SK-N-SH treated with all-trans-retinoic acid at 6 μM for 48 hours (cell line): ENCODE data around the gene TBL1XR1.

ENCODE experiments used
- ATAC-seq: fragments of 200-7000 bp; cut with Tn5 transposase; 3 replicates; pipeline ENCODE4 v1.9.1; 2020; ENCODE audit warnings: mild to moderate bottlenecking, moderate library complexity
- ARNTL ChIP-seq: fragments of 450-650 bp; formaldehyde crosslinking; IDR thresholded peaks from 2 replicates; pipeline ENCODE4 v1.5.0; 2020; ENCODE audit warnings: low read depth, mild to moderate bottlenecking, moderate library complexity, borderline replicate concordance
- BACH2 ChIP-seq: fragments of 250-450 bp; sonication (Bioruptor Pico); IDR thresholded peaks from 2 replicates; pipeline ENCODE4 v1.9.0; 2021; ENCODE audit warnings: mild to moderate bottlenecking, borderline replicate concordance
- CREB5 ChIP-seq: fragments of 250-450 bp; sonication (Bioruptor Pico); IDR thresholded peaks from 2 replicates; pipeline ENCODE4 v1.5.1; 2020; ENCODE audit warnings: low read depth, mild to moderate bottlenecking, moderate library complexity
- CSDC2 ChIP-seq: fragments of 250-450 bp; sonication (Bioruptor Pico); IDR thresholded peaks from 2 replicates; pipeline ENCODE4 v1.5.0; 2020; ENCODE audit warnings: mild to moderate bottlenecking, moderate library complexity
- ESRRG ChIP-seq: fragments of 250-450 bp; sonication (Bioruptor Pico); IDR thresholded peaks from 2 replicates; pipeline ENCODE4 v1.6.1; 2021; ENCODE audit warnings: mild to moderate bottlenecking
- GLIS3 ChIP-seq: fragments of 250-450 bp; sonication (Bioruptor Pico); IDR thresholded peaks from 2 replicates; pipeline ENCODE4 v1.5.0; 2020; ENCODE audit warnings: mild to moderate bottlenecking, moderate library complexity
- ISL1 ChIP-seq: fragments of 250-450 bp; sonication (Bioruptor Pico); IDR thresholded peaks from 2 replicates; pipeline ENCODE4 v2.1.2; 2022; ENCODE audit warnings: mild to moderate bottlenecking, moderate library complexity
- OSR1 ChIP-seq: fragments of 250-450 bp; sonication (Bioruptor Pico); IDR thresholded peaks from 2 replicates; pipeline ENCODE4 v1.8.0; 2022; ENCODE audit warnings: moderate library complexity, mild to moderate bottlenecking, inconsistent platforms
- PPARA ChIP-seq: fragments of 250-450 bp; sonication (Bioruptor Pico); IDR thresholded peaks from 2 replicates; pipeline ENCODE4 v1.5.0; 2020; ENCODE audit warnings: mild to moderate bottlenecking, borderline replicate concordance
- RARB ChIP-seq: fragments of 250-450 bp; sonication (Bioruptor Pico); IDR thresholded peaks from 2 replicates; pipeline ENCODE4 v1.8.0; 2021; ENCODE audit warnings: mild to moderate bottlenecking, moderate library complexity
- SNAI2 ChIP-seq: fragments of 250-450 bp; sonication (Bioruptor Pico); IDR thresholded peaks from 2 replicates; pipeline ENCODE4 v1.5.0; 2020; ENCODE audit warnings: mild to moderate bottlenecking, moderate library complexity
- TCF4 ChIP-seq: fragments of 250-450 bp; sonication (Bioruptor Pico); IDR thresholded peaks from 2 replicates; pipeline ENCODE4 v1.8.0; 2021; ENCODE audit warnings: mild to moderate bottlenecking, moderate library complexity, borderline replicate concordance
- TOX ChIP-seq: fragments of 250-450 bp; sonication (Bioruptor Pico); IDR thresholded peaks from 2 replicates; pipeline ENCODE4 v1.8.0; 2021; ENCODE audit warnings: mild to moderate bottlenecking, moderate library complexity, borderline replicate concordance
- TSHZ2 ChIP-seq: fragments of 250-450 bp; sonication (Bioruptor Pico); IDR thresholded peaks from 2 replicates; pipeline ENCODE4 v1.5.0; 2020; ENCODE audit warnings: mild to moderate bottlenecking, moderate library complexity
- ZC3H10 ChIP-seq: fragments of 250-450 bp; sonication (Bioruptor Pico); IDR thresholded peaks from 2 replicates; pipeline ENCODE4 v1.5.1; 2021; ENCODE audit warnings: mild to moderate bottlenecking, moderate library complexity
- ZFP3 ChIP-seq: fragments of 250-450 bp; sonication (Bioruptor Pico); IDR thresholded peaks from 2 replicates; pipeline ENCODE4 v1.5.0; 2020; ENCODE audit warnings: mild to moderate bottlenecking, moderate library complexity
- ZFP30 ChIP-seq: fragments of 450-650 bp; formaldehyde crosslinking; IDR thresholded peaks from 2 replicates; pipeline ENCODE4 v1.5.0; 2022; ENCODE audit warnings: mild to moderate bottlenecking, moderate library complexity
- ZNF565 ChIP-seq: fragments of 450-650 bp; formaldehyde crosslinking; conservative IDR thresholded peaks from 2 replicates; pipeline ENCODE4 v1.5.0; 2020; ENCODE audit warnings: low read depth, mild to moderate bottlenecking, moderate library complexity
- ZNF70 ChIP-seq: fragments of 450-650 bp; formaldehyde crosslinking; IDR thresholded peaks from 2 replicates; pipeline ENCODE4 v1.5.0; 2020; ENCODE audit warnings: mild to moderate bottlenecking, moderate library complexity
- ZNF8 ChIP-seq: fragments of 450-650 bp; formaldehyde crosslinking; IDR thresholded peaks from 2 replicates; pipeline ENCODE4 v1.5.0; 2020; ENCODE audit warnings: mild to moderate bottlenecking, moderate library complexity
- TF ChIP-seq, protein P1 (sequence below): fragments of 250-450 bp; sonication (Bioruptor Pico); IDR thresholded peaks from 2 replicates; pipeline ENCODE4 v1.5.1; 2021; ENCODE audit warnings: mild to moderate bottlenecking, moderate library complexity
- TF ChIP-seq, protein P2 (sequence below): fragments of 250-450 bp; sonication (Bioruptor Pico); IDR thresholded peaks from 2 replicates; pipeline ENCODE4 v1.8.0; 2020; ENCODE audit warnings: mild to moderate bottlenecking, moderate library complexity, borderline replicate concordance
- TF ChIP-seq, protein P3 (sequence below): fragments of 250-450 bp; sonication (Bioruptor Pico); IDR thresholded peaks from 2 replicates; pipeline ENCODE4 v1.8.0; 2021; ENCODE audit warnings: low read depth, mild to moderate bottlenecking, moderate library complexity, borderline replicate concordance

TBL1XR1 gene

DNA sequence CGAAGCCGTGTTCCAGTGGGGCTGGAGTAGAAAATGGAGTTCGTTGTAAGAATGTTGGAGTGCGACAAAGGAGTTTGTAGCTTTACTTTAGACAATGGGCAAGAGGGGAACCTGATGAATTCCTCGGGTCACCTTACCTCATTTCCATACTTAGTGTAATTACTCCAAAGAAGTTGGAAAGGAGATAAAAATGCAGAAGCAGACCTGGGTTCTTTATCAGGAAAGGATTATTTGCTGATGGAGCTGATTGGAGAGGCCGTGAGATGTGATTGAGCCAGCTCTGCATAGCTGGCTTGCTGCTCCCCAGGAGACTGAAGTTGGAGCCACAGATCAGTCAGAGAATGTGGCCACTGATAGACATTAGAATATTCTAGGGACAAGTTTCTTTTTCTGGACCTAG is 33.4 kb upstream of the TBL1XR1 start:
- no peak for TF ChIP-seq ZNF70 (CRISPR knock-in tag)
- ATAC-seq: no peak

GRCh38 chr3:177229791-177230190 is 32.5 kb upstream of the TBL1XR1 start:
- TF ChIP-seq, protein P1, sequence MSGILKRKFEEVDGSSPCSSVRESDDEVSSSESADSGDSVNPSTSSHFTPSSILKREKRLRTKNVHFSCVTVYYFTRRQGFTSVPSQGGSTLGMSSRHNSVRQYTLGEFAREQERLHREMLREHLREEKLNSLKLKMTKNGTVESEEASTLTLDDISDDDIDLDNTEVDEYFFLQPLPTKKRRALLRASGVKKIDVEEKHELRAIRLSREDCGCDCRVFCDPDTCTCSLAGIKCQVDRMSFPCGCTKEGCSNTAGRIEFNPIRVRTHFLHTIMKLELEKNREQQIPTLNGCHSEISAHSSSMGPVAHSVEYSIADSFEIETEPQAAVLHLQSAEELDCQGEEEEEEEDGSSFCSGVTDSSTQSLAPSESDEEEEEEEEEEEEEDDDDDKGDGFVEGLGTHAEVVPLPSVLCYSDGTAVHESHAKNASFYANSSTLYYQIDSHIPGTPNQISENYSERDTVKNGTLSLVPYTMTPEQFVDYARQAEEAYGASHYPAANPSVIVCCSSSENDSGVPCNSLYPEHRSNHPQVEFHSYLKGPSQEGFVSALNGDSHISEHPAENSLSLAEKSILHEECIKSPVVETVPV (CRISPR knock-in tag): no peak
- no peak for TF ChIP-seq ZNF70 (CRISPR knock-in tag)
- TF ChIP-seq PPARA (CRISPR knock-in tag): no peak
- TF ChIP-seq SNAI2: no peak
- no peak for TF ChIP-seq CSDC2 (CRISPR knock-in tag)
- TF ChIP-seq GLIS3 (CRISPR knock-in tag): no peak
- TF ChIP-seq TCF4 (CRISPR knock-in tag): no peak
- no peak for TF ChIP-seq TOX (CRISPR knock-in tag)
- TF ChIP-seq, protein P2, sequence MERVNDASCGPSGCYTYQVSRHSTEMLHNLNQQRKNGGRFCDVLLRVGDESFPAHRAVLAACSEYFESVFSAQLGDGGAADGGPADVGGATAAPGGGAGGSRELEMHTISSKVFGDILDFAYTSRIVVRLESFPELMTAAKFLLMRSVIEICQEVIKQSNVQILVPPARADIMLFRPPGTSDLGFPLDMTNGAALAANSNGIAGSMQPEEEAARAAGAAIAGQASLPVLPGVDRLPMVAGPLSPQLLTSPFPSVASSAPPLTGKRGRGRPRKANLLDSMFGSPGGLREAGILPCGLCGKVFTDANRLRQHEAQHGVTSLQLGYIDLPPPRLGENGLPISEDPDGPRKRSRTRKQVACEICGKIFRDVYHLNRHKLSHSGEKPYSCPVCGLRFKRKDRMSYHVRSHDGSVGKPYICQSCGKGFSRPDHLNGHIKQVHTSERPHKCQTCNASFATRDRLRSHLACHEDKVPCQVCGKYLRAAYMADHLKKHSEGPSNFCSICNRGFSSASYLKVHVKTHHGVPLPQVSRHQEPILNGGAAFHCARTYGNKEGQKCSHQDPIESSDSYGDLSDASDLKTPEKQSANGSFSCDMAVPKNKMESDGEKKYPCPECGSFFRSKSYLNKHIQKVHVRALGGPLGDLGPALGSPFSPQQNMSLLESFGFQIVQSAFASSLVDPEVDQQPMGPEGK (CRISPR knock-in tag): no peak
- TF ChIP-seq OSR1 (CRISPR knock-in tag): no peak
- no peak for TF ChIP-seq ZFP30 (CRISPR knock-in tag)
- no peak for TF ChIP-seq ZC3H10
- no peak for TF ChIP-seq RARB (CRISPR knock-in tag)
- no peak for TF ChIP-seq ARNTL
- TF ChIP-seq ZFP3 (CRISPR knock-in tag): no peak
- no peak for ATAC-seq

GRCh38 chr3:177228601-177229190 is 31.4 kb upstream of the TBL1XR1 start:
- no peak for ATAC-seq
- TF ChIP-seq CSDC2 (CRISPR knock-in tag) (no peak), SNAI2 (no peak), CREB5 (no peak), ZFP30 (CRISPR knock-in tag) (no peak), RARB (CRISPR knock-in tag) (no peak), TOX (CRISPR knock-in tag) (no peak), PPARA (CRISPR knock-in tag) (no peak), BACH2 (CRISPR knock-in tag) (no peak), ZNF70 (CRISPR knock-in tag) (no peak), ISL1 (CRISPR knock-in tag) (no peak), OSR1 (CRISPR knock-in tag) (no peak), ESRRG (CRISPR knock-in tag) (no peak), ZNF565 (CRISPR knock-in tag) (no peak), ZC3H10 (no peak), ZFP3 (CRISPR knock-in tag) (no peak)
- TF ChIP-seq, protein P3, sequence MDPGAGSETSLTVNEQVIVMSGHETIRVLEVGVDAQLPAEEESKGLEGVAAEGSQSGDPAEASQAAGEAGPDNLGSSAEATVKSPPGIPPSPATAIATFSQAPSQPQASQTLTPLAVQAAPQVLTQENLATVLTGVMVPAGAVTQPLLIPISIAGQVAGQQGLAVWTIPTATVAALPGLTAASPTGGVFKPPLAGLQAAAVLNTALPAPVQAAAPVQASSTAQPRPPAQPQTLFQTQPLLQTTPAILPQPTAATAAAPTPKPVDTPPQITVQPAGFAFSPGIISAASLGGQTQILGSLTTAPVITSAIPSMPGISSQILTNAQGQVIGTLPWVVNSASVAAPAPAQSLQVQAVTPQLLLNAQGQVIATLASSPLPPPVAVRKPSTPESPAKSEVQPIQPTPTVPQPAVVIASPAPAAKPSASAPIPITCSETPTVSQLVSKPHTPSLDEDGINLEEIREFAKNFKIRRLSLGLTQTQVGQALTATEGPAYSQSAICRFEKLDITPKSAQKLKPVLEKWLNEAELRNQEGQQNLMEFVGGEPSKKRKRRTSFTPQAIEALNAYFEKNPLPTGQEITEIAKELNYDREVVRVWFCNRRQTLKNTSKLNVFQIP: no peak
- TF ChIP-seq, all 23 proteins: peak for 0

GRCh38 chr3:177224414-177224813 is 27.1 kb upstream of the TBL1XR1 start:
- no peak for ATAC-seq
- TF ChIP-seq ARNTL (no peak), TSHZ2 (no peak), CSDC2 (CRISPR knock-in tag) (no peak), TCF4 (CRISPR knock-in tag) (no peak), ZNF8 (CRISPR knock-in tag) (no peak), BACH2 (CRISPR knock-in tag) (no peak), SNAI2 (no peak)
- TF ChIP-seq, protein P2 (CRISPR knock-in tag): no peak
- TF ChIP-seq, protein P3: no peak
